HL-60 (cell line): ENCODE data around the gene POLR2C.
"Not testable (repeated sequence)": the region's sequence is repeated elsewhere in the genome, so short reads cannot be mapped to it uniquely, and the experiment has no call there.

Experiments used
- DNase-seq, 2 experiments: peaks; one replicate each; pipeline ENCODE4 v3.0.0-alpha.2; 2010 to 2020; ENCODE audit warnings: low read depth in 1 of 2, low spot score in 1 of 2
- H3K27ac ChIP-seq: fragments of 250-450 bp; sonication (Bioruptor Pico); replicated peaks from 2 replicates; pipeline ENCODE4 v1.5.1; 2020; ENCODE audit warnings: mild to moderate bottlenecking, moderate library complexity
- H3K27me3 ChIP-seq: fragments of 250-450 bp; sonication (Bioruptor Pico); 2 replicates; pipeline ENCODE4 v1.5.1; 2021; ENCODE audit warnings: mild to moderate bottlenecking, moderate library complexity; ENCODE audit not compliant: insufficient read depth, poor library complexity, severe bottlenecking
- H3K4me3 ChIP-seq: replicated peaks from 2 replicates; pipeline ENCODE4 v1.5.1; 2011; ENCODE audit warnings: mild to moderate bottlenecking, control low read depth, low read length; ENCODE audit not compliant: insufficient read depth
- CTCF ChIP-seq: IDR thresholded peaks from one replicate; pipeline ENCODE4 v1.5.1; 2011; ENCODE audit warnings: low read length, control low read depth, inconsistent platforms; ENCODE audit not compliant: insufficient read depth
- GABPA ChIP-seq: IDR thresholded peaks from 2 replicates; pipeline ENCODE4 v1.6.1; 2012; ENCODE audit warnings: low read depth
- POLR2AphosphoS5 ChIP-seq: IDR thresholded peaks from 2 replicates; pipeline ENCODE4 v1.6.1; 2012; ENCODE audit warnings: low read depth
- REST ChIP-seq: IDR thresholded peaks from 2 replicates; pipeline ENCODE4 v1.6.1; 2012; ENCODE audit warnings: low read depth; ENCODE audit not compliant: insufficient replicate concordance
- SPI1 ChIP-seq: IDR thresholded peaks from 2 replicates; pipeline ENCODE4 v1.6.1; 2012; ENCODE audit warnings: low read depth, mild to moderate bottlenecking, borderline replicate concordance

POLR2C gene

GRCh38 chr16:57493767-57494166, 31.3 kb downstream of the POLR2C start:
- TF ChIP-seq GABPA (no peak), SPI1 (no peak), POLR2AphosphoS5 (no peak), REST (no peak), CTCF (no peak)
- Histone ChIP-seq H3K27ac (no peak overlapping the region), H3K4me3 (no peak overlapping the region), H3K27me3 (no peaks in the 10 kb centered on the region)
- no peak for DNase-seq

DNA sequence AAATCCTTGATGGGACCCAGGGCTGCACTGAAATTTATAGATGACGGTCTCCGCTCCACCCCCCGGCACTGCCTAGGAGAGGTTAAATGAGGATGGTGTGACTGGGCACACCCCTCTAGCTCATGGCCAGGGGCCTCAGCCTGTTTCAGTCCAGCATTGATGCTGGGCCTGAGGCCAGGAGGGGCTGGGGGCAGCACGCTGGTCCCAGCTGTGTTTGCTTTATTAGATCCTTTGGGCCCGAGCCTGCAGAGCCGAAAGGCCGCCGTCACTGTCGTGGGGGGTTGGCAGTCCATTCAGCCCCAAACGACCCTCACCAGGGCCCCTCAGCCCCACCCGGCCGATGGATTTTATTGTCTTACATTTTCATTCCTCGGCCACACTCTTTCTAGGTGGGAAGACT, 34.6 kb downstream of the POLR2C start:
- DNase-seq = no peak
- TF ChIP-seq CTCF = no peak
- TF ChIP-seq SPI1 = no peak
- TF ChIP-seq REST = no peak
- no peak for TF ChIP-seq GABPA
- no peak for TF ChIP-seq POLR2AphosphoS5
- Histone ChIP-seq H3K27me3 (no peaks in the 10 kb centered on the region), H3K4me3 (no peak overlapping the region), H3K27ac (no peak overlapping the region)

DNA sequence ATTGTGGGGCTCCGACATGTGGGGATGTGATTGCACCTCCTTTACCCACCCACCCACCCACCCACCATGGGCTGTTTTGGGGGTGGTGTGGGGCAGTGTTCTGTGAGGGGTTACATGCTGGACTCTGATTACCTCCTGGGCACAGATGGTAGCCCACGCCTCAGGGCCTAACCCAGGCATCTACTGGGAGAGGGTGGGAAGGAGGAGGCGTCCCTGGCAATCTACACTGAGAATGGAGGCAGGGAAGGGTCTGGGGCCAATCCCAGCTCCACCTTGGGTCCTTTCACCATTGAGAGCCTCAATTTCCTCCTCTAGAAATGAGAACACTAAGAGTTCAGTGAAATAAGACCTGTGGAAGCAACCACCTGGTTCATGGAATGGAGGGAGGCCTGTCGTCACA, 35.6 kb downstream of the POLR2C start:
- H3K27me3 ChIP-seq = no peaks in the 10 kb centered on the region
- no peak overlapping the region for H3K4me3 ChIP-seq
- no peak overlapping the region for H3K27ac ChIP-seq
- DNase-seq = no peak
- TF ChIP-seq REST = no peak

DNA sequence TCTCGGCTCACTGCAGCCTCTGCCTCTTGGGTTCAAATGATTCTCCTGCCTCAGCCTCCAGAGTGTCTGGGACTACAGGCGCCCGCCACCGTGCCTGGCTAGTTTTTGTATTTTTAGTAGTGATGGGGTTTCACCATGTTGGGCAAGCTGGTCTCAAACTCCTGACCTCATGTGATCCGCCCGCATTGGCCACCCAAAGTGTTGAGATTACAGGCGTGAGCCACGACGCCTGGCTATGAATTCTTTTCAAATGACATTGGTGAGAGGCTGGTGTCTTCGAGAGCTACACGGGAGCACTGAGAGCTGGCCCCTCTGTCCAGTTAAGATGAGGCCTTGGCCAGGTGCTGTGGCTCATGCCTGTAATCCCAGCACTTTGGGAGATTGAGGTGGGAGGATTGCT, 37.5 kb downstream of the POLR2C start:
- DNase-seq, H3K27me3 ChIP-seq: not testable (repeated sequence)

More for the DNA sequence above, 37.5 kb downstream of the POLR2C start:
- H3K4me3 ChIP-seq, H3K27ac ChIP-seq: not testable (repeated sequence)
